22Rv1 (cell line): ENCODE data around the gene DLL4.

Experiments used
- H3K27ac ChIP-seq: fragments of 450-650 bp; 2 replicates; pipeline ENCODE4 v1.5.1; 2017
- CTCF ChIP-seq: fragments of 450-650 bp; IDR thresholded peaks from 2 replicates; pipeline ENCODE4 v1.5.1; 2017; ENCODE audit warnings: mild to moderate bottlenecking
- ZFX ChIP-seq: fragments of 450-650 bp; IDR thresholded peaks from 2 replicates; pipeline ENCODE4 v1.6.1; 2017; ENCODE audit warnings: antibody characterized with exemption, borderline replicate concordance

DLL4 gene

GRCh38 chr15:40956541-40956982 is 27.4 kb downstream of the DLL4 start:
- no peak overlapping the region for H3K27ac ChIP-seq
- TF ChIP-seq CTCF (no peak), ZFX (no peak)

- no peak overlapping the region for H3K27ac ChIP-seq
- TF ChIP-seq CTCF (no peak), ZFX (no peak)
Measured at GRCh38 chr15:40957041-40957555, 28.0 kb downstream of the DLL4 start.

- no peak overlapping the region for H3K27ac ChIP-seq
- TF ChIP-seq CTCF: no peak
- no peak for TF ChIP-seq ZFX
Measured at GRCh38 chr15:40957581-40958051, 28.5 kb downstream of the DLL4 start.

GRCh38 chr15:40958146-40958545 is 29.0 kb downstream of the DLL4 start:
- TF ChIP-seq ZFX: no peak
- no peak for TF ChIP-seq CTCF
- no peak overlapping the region for H3K27ac ChIP-seq

- TF ChIP-seq ZFX (no peak), CTCF (no peak)
- no peak overlapping the region for H3K27ac ChIP-seq
Measured at GRCh38 chr15:40958723-40959122, 29.6 kb downstream of the DLL4 start.

- TF ChIP-seq ZFX (no peak), CTCF (no peak)
- H3K27ac ChIP-seq: no peak overlapping the region
Measured at GRCh38 chr15:40959331-40960141, 30.4 kb downstream of the DLL4 start.
